GM18517 (cell line): ENCODE measurements around the gene MOB4.
"Not testable (repeated sequence)": the region's sequence is repeated elsewhere in the genome, so short reads cannot be mapped to it uniquely, and the experiment has no call there.

Experiments used
- ATAC-seq: cut with Tn5 transposase; IDR thresholded peaks from one replicate; pipeline ENCODE4 v1.9.1; 2021; ENCODE audit warnings: mild to moderate bottlenecking, moderate library complexity; ENCODE audit not compliant: unreplicated experiment

Gene MOB4

GRCh38 chr2:197515739-197516392 is at the start of gene MOB4:
MOB4 (plus strand) TSS chr2:197516066; CDS start chr2:197516087, 21 bp downstream.
- ATAC-seq: peak; percentile 94

- no peak for ATAC-seq
These were observed 43.7 kb upstream of the MOB4 start for GRCh38 chr2:197472166-197472565.

- ATAC-seq: no peak
These were observed 38.1 kb upstream of the MOB4 start for GRCh38 chr2:197477797-197478196.

- ATAC-seq: no peak
These were observed 35.5 kb upstream of the MOB4 start for GRCh38 chr2:197480165-197481036.

GRCh38 chr2:197484248-197484647 is 31.6 kb upstream of the MOB4 start:
- not testable (repeated sequence) for ATAC-seq

DNA sequence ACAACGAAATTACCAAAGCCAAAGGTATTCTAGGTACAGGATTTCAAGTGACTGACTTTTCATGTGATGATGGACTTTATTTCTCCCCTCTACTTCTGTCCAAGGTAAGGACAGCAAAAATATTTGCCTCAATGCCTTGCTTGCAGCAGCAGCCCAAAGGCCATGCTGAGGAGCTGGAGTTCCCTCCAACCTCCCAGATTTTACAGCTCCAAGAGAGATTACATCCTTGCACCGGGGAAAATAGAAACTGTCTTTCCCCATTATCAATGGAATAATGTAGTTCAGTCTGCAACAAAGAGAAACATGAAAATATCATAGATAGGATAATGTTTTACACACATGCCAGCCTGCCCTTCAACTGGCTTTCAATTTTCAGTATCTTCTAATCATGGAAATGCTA is 29.7 kb upstream of the MOB4 start:
- ATAC-seq: no peak

DNA sequence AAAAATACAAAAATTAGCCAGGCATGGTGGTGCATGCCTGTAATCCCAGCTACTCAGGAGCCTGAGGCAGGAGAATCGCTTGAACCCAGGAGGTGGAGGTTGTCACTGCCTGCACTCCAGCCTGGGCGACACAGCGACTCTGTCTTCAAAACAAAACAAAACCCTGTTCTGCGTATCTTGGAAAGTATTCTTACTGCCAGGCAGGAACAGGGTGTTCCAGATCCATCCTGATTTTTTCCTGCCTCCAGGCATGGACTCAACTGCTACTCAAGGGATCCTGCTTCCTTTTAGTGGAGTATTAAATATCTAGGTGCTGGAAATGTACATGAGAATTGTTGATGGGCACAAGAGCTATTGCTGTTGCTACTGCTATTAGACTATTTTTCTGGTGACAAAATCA is 28.5 kb upstream of the MOB4 start:
- ATAC-seq: no peak

DNA sequence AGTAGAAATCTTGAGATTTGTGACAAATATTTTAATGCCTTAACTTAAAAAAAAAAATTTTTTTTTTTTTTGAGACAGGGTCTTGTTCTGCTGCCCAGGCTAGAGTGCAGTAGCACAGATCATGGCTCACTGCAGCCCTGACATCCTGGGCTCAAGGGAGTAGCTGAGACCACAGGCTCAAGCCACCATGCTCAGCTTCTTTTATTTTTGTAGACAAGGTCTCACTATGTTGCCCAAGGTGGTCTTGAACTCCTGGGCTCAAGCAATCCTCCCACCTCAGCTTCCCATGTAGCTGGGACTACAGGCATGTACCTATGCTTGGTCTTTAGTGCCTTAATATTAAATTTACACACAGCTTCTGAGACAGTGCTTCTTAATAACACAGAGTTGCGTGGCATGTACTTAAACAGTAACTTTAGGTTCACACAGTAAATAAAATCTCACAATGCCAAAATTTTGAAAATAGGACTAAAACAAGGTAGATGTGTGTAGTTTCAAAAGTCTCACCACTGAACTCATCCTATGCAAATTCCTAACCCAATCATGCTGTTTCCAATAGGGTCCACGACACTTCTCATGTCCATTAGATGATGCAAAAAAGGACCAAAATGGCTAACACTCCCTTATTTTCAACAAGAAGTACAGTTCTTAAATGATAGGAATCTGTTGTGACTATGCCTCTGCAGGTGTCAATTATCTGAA is 20.3 kb upstream of the MOB4 start:
- ATAC-seq: no peak

DNA sequence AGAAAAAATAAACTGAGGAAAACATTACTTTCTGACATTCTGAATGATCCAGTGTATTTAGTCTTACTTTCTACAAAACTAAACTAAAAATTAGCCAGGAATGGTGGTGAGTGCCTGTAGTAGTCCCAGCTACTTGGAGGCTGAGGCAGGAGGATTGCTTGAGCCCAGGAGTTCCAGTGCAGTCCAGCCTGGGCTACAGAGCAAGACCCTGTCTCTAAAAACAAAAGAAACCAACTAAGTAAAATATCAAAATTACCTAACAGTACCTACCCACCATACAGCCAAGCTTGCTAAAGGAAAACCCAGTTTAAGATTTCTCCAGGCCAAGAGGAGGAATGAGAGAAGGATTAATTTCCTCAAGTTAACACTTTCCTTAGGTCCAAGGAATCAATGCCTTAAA is 19.2 kb upstream of the MOB4 start:
- no peak for ATAC-seq

- ATAC-seq: no peak
These were observed 18.5 kb upstream of the MOB4 start for GRCh38 chr2:197497326-197497725.

DNA sequence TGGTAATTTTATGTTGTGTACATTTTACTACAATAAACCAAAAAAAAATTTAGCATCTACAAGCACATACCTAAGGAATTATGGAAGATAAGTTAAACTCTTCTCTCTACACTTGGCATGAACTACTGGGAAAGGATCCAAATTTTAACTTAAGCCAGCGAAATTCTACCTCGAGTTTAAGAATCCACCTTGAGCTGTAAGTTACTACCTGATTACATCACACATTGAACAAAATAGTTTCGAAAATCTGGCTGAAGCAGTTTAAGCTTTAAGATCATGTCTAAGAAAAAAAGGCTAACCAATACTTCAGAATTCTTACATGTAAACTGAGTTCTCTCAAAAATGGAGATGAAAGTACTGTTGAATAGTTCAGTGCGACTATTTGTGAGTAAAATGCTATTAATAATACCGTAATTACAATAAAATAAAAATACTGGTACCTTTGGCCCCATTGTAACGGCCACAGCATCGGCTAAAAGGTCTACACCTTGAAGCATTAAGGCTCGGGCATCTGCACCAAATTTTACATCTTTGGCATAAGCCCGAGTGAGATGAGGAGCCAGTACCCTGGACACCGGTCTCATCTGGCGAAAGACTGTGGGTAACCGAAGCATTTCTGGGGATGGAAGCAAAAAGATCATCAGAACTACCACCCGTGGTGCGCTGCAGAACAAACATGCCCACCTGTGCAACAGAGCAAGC is 17.5 kb upstream of the MOB4 start:
- no peak for ATAC-seq

DNA sequence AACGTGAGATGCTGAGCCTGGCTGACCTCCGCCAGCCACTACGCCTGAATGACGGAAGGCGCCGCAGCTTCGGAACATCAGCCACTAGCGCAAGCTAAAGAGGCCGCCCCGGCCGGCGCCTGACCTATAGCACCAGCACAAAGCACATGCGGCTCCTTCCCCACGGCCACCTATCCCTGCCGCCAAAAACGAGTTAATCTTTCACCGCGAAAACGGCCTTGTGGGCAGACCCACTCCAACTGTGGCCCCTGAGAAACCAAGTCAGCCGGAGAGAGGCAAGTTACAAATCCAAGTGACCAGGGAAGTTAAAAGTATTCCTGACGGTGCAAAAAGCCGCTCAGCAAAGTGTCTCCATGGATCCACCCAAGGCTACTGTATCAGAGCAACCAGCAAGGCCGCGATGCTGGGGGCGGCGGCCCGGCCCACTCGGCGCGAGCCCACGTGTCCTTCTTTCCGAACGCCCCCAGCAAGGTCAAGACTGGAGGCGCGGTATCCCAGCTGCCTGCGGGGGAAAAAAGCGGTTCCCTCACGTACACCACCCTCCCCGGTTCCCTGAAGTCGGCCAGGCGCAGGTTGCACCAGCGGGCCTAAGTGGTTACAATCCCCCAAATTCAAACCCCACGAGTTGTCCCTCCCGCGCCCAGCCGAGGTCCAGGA is 16.8 kb upstream of the MOB4 start:
- peak; percentile 2 for ATAC-seq

DNA sequence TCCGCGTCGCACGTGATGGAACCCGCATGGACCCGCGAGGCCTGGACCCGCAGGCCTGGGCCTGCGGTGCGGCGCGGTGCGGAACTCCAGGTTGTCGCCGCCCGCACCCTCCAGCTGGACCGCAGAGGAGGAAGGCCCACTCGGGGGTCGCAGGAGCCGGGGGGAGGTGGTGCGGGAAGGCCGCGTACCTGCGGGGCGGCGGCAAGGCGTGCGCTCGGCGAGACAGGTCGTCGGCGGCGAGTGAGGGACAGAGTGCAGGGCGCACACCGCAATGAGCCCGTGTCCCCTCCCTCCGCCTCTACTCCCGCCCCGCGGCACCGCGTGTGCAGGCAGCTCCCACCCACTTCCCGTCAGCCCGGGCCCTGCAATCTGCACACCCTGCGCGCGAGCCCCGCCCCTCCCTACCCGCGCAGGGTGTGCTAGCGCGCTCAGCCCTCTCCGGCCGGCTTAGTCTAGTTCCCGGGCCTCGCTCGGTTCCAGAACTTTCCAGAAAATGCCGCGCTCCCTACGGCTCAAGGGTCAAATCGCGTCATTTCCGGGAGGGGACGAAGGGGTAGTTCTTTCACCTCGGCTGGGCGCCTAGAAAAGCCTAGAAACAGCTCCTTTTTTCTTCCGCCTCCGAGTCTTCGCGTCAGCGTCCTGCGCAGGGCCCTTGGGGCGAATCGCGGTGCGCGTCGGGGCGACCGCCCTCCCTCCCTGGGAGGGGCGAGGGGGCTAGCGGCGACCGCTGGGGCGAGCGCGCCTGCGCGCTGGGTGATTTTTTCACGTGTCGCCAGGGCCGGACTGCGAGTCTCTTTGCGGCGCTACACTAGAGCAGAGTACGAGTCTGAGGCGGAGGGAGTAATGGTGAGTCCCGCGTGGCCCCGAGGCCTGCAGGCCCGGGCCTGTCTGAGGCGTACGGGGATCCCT is 16.0 kb upstream of the MOB4 start, which contains the start of the genes HSPD1 and HSPE1:
HSPD1 (minus strand) TSS at position 247 of the 909 bp plus-strand sequence. CDS start 992 bp downstream, outside the sequence.
HSPE1 (plus strand) TSS at position 786 of the 909 bp plus-strand sequence; CDS start at position 844, 58 bp downstream.
- peak; percentile 88 for ATAC-seq

GRCh38 chr2:197500503-197501131 is 15.2 kb upstream of the MOB4 start:
- peak; percentile 8 for ATAC-seq

GRCh38 chr2:197502201-197502600 is 13.7 kb upstream of the MOB4 start:
- ATAC-seq: no peak

DNA sequence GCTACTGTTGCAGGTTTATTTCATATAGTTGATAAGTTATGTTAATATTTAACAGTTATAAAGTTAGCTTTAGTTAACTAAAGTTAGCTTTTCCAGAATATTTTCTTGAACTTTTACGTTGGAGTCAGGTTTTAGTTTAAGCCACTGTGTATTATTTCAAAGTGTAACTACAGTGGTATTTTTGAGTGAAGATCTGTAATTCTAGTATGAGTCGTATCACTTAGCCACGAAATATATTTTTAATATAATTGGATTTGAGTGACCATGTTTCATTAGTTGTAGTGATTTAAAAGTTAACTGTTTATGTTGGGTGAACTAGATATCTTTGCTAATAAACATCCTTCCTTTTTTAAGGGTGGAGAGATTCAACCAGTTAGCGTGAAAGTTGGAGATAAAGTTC is 13.2 kb upstream of the MOB4 start:
- no peak for ATAC-seq

GRCh38 chr2:197504000-197504399 is 11.9 kb upstream of the MOB4 start:
- no peak for ATAC-seq

DNA sequence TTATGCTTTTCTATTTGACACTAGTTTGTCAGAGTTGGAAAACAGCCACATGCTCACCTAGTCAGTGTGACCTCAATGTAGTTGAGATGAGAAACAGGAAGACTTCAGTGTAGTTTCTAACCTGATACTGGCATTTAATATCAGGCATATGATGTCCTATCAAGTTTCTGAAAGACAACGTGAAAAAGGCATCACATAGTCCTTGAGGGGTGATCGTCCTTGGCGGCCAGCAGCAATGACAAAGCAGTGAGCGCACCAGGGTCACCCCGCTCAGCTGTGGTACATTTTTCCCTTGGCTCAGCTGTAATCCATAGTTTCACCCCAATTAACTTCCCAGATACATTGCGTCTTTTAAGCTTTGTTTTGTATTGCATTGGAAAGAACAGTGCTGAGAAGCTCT is 11.4 kb upstream of the MOB4 start:
- no peak for ATAC-seq

- no peak for ATAC-seq
These were observed 9.2 kb upstream of the MOB4 start for GRCh38 chr2:197506658-197507057.
